HFFc6 (cell line): ENCODE measurements around the gene KRTAP5-5. TPM values are rescaled to one million over a fixed set of nuclear protein-coding genes. Genes with fewer than 3 reads are reported as not detected.

Source experiments
- DNase-seq: peaks from one replicate; pipeline ENCODE4 v3.0.0-alpha.2; 2018
- H3K27ac Mint-ChIP-seq: 2 replicates; pipeline ENCODE4 v1.8.0; 2020; ENCODE audit warnings: mild to moderate bottlenecking, mixed read lengths
- H3K27me3 Mint-ChIP-seq: 2 replicates; pipeline ENCODE4 v1.8.0; 2021; ENCODE audit warnings: mild to moderate bottlenecking, moderate library complexity, mixed read lengths; ENCODE audit not compliant: insufficient read depth
- H3K36me3 Mint-ChIP-seq: 2 replicates; pipeline ENCODE4 v1.8.0; 2021; ENCODE audit warnings: low read depth, mixed read lengths
- H3K4me1 Mint-ChIP-seq: 2 replicates; pipeline ENCODE4 v1.8.0; 2020; ENCODE audit warnings: low read depth, mixed read lengths
- H3K4me3 Mint-ChIP-seq: 2 replicates; pipeline ENCODE4 v1.8.0; 2020; ENCODE audit warnings: mild to moderate bottlenecking, moderate library complexity, mixed read lengths
- H3K9me3 Mint-ChIP-seq: 2 replicates; pipeline ENCODE4 v1.8.0; 2020; ENCODE audit warnings: mild to moderate bottlenecking, mixed read lengths
- total RNA-seq, 6 experiments: library from RNA; stranded (reverse); fragmentation: NEBNext Ultra II Directional; extraction: Animal tissue kit (Norgen Biotek cat#: 25700); gene quantifications; 2 replicates in 1 of 6; 3 replicates in 5 of 6; pipeline ENCODE4 v1.2.3, GENCODE V29; 2021
- TF ChIP-seq, protein P1 (sequence below): fragments of 200-600 bp; sonication (generic); IDR thresholded peaks from 2 replicates; pipeline ENCODE4 v1.5.0; 2021; ENCODE audit warnings: antibody characterized with exemption, mild to moderate bottlenecking

Gene KRTAP5-5
- total RNA-seq, 6 experiments from 2014 or later, result not detected

DNA sequence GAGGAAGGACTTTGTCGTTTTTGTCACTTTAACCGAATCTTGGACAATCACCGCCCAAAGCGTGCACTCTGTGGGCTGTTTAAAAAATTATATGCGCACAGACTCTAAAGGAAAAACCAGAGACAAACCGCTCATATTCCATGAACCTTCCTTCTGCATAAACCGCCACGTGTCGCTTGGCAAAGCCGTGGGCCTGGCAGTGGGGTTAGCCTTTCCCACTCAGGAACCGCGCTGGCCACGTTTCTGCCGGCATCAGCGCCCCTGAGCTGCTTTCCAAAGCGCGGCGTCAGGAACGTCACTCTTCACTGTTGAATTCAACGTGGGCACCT lies 22.8 kb downstream of the KRTAP5-5 start:
- no peaks in the 10 kb centered on the region for H3K4me1 Mint-ChIP-seq
- no peaks in the 10 kb centered on the region for H3K36me3 Mint-ChIP-seq
- no peak overlapping the region for H3K4me3 Mint-ChIP-seq
- H3K27me3 Mint-ChIP-seq, result peaks cover 49% of the 10 kb centered on the region
- H3K9me3 Mint-ChIP-seq, result no peaks in the 10 kb centered on the region
- DNase-seq, result no peak
- TF ChIP-seq, protein P1, sequence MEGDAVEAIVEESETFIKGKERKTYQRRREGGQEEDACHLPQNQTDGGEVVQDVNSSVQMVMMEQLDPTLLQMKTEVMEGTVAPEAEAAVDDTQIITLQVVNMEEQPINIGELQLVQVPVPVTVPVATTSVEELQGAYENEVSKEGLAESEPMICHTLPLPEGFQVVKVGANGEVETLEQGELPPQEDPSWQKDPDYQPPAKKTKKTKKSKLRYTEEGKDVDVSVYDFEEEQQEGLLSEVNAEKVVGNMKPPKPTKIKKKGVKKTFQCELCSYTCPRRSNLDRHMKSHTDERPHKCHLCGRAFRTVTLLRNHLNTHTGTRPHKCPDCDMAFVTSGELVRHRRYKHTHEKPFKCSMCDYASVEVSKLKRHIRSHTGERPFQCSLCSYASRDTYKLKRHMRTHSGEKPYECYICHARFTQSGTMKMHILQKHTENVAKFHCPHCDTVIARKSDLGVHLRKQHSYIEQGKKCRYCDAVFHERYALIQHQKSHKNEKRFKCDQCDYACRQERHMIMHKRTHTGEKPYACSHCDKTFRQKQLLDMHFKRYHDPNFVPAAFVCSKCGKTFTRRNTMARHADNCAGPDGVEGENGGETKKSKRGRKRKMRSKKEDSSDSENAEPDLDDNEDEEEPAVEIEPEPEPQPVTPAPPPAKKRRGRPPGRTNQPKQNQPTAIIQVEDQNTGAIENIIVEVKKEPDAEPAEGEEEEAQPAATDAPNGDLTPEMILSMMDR, result no peak
- no peak overlapping the region for H3K27ac Mint-ChIP-seq

GRCh38 chr11:1652771-1653540 lies 23.4 kb downstream of the KRTAP5-5 start:
- Mint-ChIP-seq H3K36me3 (no peaks in the 10 kb centered on the region), H3K9me3 (no peaks in the 10 kb centered on the region), H3K4me3 (no peak overlapping the region), H3K27me3 (peaks cover 53% of the 10 kb centered on the region), H3K27ac (no peak overlapping the region), H3K4me1 (no peaks in the 10 kb centered on the region)
- TF ChIP-seq, protein P1, result peak; percentile 100
- DNase-seq, result peak; percentile 38

GRCh38 chr11:1653541-1654387 lies 24.2 kb downstream of the KRTAP5-5 start:
- TF ChIP-seq, protein P1, result no peak
- H3K9me3 Mint-ChIP-seq, result no peaks in the 10 kb centered on the region
- H3K27ac Mint-ChIP-seq, result no peak overlapping the region
- H3K27me3 Mint-ChIP-seq, result peaks cover 52% of the 10 kb centered on the region
- no peak overlapping the region for H3K4me3 Mint-ChIP-seq
- no peaks in the 10 kb centered on the region for H3K4me1 Mint-ChIP-seq
- H3K36me3 Mint-ChIP-seq, result no peaks in the 10 kb centered on the region
- no peak for DNase-seq

DNA sequence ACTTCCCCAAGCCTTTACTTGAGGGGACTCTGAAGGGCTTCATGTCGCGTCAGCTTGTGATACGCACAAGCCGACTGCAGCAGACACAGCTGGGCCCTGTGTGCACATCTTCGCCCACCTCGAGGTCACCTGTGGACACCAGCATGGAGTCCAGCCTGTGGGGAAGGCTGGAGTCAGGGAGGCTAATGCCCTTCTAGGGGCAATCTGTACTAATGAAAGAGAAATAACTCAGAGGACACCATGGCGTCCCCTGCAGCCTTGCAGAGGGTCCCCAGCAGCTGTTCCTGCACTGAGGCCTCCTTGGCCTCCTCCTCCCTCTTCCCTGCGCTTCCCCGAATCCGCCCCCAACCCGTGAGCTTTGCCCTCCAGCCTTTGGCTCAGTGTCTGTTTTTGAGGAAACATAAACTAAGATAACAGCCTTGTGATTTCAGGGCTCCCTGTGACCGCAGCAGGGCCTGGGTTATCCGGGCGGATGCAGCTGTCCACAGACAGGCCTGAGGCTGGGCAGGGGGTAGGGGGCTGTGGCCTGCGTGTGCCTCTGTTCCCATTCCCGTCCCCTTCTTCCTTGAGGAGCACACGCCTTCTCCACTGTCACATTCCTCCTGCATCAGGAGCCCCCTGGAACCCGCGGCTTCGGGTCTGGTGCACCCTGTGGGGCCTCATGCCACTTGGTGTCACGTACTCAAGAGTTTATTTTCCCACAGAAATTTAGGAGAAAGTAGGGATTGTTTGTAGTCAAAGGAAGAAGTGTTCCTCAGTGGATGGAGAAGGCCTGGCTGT lies 25.0 kb downstream of the KRTAP5-5 start:
- TF ChIP-seq, protein P1, result no peak
- Mint-ChIP-seq H3K9me3 (no peaks in the 10 kb centered on the region), H3K4me3 (no peak overlapping the region), H3K27me3 (peaks cover 56% of the 10 kb centered on the region), H3K27ac (no peak overlapping the region), H3K36me3 (no peaks in the 10 kb centered on the region), H3K4me1 (no peaks in the 10 kb centered on the region)
- DNase-seq, result no peak

DNA sequence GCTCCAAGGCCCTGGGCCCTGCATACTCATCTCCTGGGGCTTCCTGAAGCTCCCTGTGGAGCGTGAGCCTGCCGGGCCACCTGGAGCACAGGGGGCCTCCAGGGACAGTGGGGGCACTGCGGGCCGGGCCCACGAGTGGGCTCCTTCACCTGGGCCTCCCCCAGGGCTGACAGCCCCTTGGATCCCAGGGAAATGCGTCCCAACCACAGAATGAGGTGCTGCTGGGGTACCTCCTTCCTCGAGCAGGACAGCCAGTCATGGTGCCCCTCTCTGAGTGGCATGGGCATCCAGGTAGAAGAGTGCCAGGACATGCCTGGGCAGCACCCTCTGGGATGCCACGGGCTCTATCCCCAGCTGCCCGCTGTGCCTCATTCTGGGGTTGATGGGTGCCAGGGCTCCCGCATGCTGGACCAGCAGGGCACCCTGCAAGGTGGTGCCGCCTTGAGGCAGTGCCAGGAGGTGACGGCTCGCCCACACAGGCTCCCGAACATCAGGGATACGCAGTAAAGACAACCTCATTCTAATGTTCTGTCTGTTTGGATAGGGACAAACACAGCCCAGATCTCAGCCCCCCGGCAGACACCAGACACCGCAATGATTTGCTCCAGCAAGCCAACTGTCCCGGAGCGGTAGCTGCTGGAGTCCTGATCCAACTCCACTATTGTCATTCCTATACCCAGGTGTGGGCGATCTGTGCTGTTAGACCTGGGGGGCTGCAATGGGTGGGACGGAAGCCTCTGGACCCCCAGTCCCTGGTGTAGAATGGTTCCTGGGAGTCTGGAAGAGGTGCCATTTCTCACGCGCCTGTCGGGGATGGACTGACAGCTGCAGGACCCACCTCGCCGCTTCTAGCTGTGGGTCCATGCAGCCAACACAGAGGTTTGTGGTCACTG lies 25.8 kb downstream of the KRTAP5-5 start:
- no peak for DNase-seq
- Mint-ChIP-seq H3K4me1 (no peaks in the 10 kb centered on the region), H3K36me3 (no peaks in the 10 kb centered on the region), H3K4me3 (no peak overlapping the region), H3K27ac (no peak overlapping the region), H3K9me3 (no peaks in the 10 kb centered on the region), H3K27me3 (peaks cover 62% of the 10 kb centered on the region)
- TF ChIP-seq, protein P1, result no peak
